GM21528 (cell line): ENCODE measurements around the gene SYP.
"Not testable (repeated sequence)": the region's sequence is repeated elsewhere in the genome, so short reads cannot be mapped to it uniquely, and the experiment has no call there.

Experiments
- ATAC-seq: cut with Tn5 transposase; IDR thresholded peaks from one replicate; pipeline ENCODE4 v1.9.1; 2021; ENCODE audit warnings: mild to moderate bottlenecking, moderate library complexity; ENCODE audit not compliant: unreplicated experiment, low FRiP score

Gene SYP

DNA sequence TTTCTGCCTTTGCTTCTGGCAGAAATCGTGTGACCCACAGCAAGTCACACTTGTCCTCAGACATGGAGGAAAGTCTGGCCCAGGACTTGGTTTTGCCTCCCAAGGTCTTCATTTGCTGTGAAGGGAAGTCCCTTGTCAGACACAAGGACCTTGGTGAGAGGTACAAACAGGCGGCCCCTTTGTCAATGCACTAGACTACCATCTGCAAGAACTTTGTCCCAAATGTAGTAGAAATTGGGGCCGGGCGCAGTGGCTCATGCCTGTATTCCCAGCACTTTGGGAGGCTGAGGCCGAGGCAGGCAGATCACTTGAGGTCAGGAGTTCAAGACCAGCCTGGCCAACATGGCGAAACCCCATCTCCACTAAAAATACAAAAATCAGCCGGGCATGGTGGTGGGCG, 26.4 kb downstream of the SYP start:
- not testable (repeated sequence) for ATAC-seq

GRCh38 chrX:49172280-49172780, 27.7 kb downstream of the SYP start:
- peak; percentile 66 for ATAC-seq

DNA sequence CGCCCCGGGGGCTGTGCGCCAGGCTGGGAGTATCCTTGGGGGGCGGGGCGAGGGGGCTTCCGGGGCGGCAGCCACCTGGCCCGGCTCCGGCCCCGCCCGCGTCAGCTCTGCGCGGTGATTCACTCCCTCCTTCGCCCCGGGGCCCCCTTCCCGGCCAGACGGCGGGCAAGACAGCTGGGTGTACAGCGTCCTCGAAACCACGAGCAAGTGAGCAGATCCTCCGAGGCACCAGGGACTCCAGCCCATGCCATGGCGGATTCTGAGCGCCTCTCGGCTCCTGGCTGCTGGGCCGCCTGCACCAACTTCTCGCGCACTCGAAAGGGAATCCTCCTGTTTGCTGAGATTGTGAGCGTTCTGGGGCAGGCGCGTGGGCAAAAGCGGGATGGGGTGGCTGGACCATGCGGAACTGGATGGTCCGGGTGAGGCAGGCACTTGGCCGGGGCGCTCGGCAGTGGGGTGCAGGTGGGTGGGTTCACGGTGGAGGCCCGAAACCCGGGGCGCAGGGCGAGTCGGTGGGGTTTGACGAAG, 28.2 kb downstream of the SYP start, which contains the start of gene PLP2:
Gene PLP2 (plus strand): TSS at position 147 of the 528 bp plus-strand sequence. CDS start 103 bp downstream, at position 250.
- ATAC-seq: peak; percentile 29

DNA sequence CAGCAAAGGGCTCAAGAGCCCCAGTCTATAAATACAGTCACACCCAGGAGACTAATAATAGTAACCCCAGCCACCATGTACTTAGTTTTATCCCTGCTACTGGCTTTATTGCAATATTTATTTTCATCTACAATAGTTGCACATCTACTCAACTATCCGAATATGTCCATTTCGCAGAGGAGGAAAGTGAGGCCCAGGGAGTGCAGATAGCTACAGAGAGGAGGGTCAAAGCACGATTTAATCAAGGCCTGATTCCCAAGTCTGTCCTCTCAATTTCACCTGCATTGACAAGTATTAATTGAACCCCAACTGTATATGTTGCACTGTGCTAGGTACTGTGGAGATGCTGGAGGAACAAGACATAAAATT, 32.3 kb downstream of the SYP start:
- no peak for ATAC-seq

DNA sequence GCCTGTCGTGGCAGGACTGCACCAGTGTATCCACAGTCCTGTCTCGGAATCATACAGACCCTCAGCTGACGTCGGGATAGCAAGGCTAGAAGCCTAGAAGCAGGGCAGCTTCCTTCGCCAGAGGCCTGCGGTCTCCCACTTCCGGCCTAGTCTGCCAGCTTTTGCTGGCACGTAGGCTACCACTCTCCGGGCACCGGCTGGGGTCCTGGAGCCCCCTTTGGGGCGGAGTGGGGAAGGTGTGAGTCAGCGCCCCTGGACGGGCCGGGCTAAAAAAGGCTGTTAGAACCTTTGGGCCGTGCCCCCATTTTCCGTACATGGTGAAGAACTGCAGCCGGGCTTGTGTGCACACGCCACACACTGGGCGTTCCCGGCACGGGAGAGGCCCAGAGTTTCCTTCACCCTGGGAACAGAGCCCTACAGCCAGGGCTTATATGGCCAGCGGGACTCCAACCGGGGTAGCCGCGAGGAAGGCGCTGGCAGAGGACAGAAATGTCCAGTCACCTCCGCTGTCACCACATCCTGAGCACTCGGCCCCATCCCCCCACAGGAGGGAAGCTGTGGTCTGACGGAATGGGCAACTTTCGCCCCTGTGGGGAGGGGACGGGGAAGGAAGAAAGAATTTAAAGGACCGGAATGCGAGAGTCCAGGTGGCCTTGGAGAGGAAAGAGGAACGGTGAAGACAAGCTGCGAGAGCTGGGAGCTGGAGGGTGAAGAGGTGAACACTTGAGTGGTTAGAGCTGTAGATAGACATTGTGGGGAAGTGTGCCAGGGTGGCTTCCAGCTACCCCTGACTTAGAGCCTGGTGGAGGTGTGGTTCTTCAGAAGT, 32.9 kb downstream of the SYP start:
- peak; percentile 29 for ATAC-seq

GRCh38 chrX:49165901-49166881, 33.8 kb downstream of the SYP start:
- ATAC-seq: peak; percentile 37

GRCh38 chrX:49164589-49165360, 35.2 kb downstream of the SYP start:
- no peak for ATAC-seq

- peak; percentile 53 for ATAC-seq
Observed at GRCh38 chrX:49163555-49164419, 36.2 kb downstream of the SYP start.

DNA sequence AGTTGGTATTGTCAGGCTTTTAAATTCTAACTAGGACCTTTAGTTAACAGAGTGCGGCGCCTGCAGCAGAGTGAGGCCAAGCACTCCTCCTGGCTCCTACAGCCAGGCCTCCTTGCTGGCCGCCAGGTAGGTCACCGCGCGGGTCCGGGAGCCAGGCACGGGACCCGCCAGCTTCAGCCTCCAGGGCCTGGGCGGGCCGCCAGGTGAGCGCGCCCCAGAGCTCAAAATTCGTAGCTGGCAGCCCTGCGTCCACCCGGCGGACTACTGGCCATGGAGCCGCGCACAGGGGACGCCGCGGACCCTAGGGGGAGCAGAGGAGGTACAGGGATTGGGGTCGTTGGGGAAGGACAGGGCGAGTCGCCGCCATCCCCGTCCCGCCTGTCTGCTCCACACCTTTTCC, 37.4 kb downstream of the SYP start, which contains the start of gene MAGIX:
Gene MAGIX (plus strand): TSS at position 139 of the 400 bp plus-strand sequence. CDS start 132 bp downstream, at position 271.
- no peak for ATAC-seq

- ATAC-seq: no peak
Observed at GRCh38 chrX:49161632-49162031, 38.4 kb downstream of the SYP start.

DNA sequence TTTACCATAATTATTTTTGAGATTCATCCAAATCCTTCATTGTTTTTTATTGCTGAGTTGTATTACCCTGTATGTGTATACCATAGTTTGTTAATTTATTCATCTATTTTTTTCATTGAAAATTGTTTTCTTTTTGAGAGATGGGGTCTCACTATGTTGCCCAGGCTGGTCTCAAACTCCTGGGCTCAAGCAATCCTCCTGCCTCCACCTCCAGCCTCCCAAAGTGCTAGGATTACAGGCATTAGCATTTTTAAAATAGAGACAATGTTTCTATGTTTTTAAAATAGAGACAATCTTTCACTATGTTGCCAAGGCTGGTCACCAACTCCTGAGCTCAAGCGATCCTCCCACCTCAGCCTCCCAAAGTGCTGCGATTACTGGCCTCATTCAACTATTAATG, 39.1 kb downstream of the SYP start:
- ATAC-seq: no peak

GRCh38 chrX:49157194-49157593, 42.8 kb downstream of the SYP start:
- no peak for ATAC-seq

- peak; percentile 82 for ATAC-seq
Observed at GRCh38 chrX:49155900-49156837, 43.8 kb downstream of the SYP start.

- ATAC-seq: no peak
Observed at GRCh38 chrX:49155243-49155899, 44.6 kb downstream of the SYP start.

GRCh38 chrX:49153467-49153866, 46.5 kb downstream of the SYP start:
- no peak for ATAC-seq

DNA sequence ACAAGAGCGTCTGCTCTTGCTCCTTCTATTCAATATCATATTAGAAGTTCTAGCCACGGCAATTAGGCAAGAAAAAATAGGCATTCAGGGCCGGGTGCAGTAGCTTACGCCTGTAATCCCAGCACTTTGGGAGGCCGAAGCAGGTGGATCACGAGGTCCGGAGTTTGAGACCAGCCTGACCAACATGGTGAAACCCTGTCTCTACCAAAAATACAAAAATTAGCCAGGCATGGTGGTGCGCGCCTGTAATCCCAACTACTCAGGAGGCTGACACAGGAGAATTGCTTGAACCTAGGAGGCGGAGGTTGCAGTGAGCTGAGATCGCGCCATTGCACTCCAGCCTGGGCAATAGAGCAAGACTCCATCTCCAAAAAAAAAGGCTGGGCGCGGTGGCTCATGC, 50.7 kb downstream of the SYP start:
- not testable (repeated sequence) for ATAC-seq

GRCh38 chrX:49148390-49149100, 51.4 kb downstream of the SYP start:
- ATAC-seq: not testable (repeated sequence)
